GM12878 (cell line): ENCODE data around the gene IL16. TPM values are rescaled to one million over a fixed set of nuclear protein-coding genes. Genes with fewer than 3 reads are reported as not detected.

Experiments
- ATF7 ChIP-seq: fragments of 450-650 bp; IDR thresholded peaks from 2 replicates; pipeline ENCODE4 v1.6.1; 2016; ENCODE audit warnings: low read depth, mild to moderate bottlenecking
- BMI1 ChIP-seq: fragments of 450-650 bp; IDR thresholded peaks from 2 replicates; pipeline ENCODE4 v1.6.1; 2016; ENCODE audit warnings: mild to moderate bottlenecking, moderate library complexity, borderline replicate concordance
- CBFB ChIP-seq: IDR thresholded peaks from 2 replicates; pipeline ENCODE4 v1.6.1; 2016; ENCODE audit warnings: antibody characterized with exemption, low read depth
- EP300 ChIP-seq, 2 experiments: fragments of 150-350 bp in 1 of 2; IDR thresholded peaks; 2 replicates each; pipeline ENCODE4 v1.6.1; 2011 to 2012; ENCODE audit warnings: low read depth in 2 of 2, low read length in 2 of 2, borderline replicate concordance in 1 of 2, improper control_type of control experiment in 1 of 2, inconsistent platforms in 1 of 2; ENCODE audit not compliant: control insufficient read depth in 1 of 2
- ESRRA ChIP-seq: IDR thresholded peaks from 2 replicates; pipeline ENCODE4 v1.6.1; 2012; ENCODE audit warnings: mild to moderate bottlenecking, low read length, improper control_type of control experiment
- FOS ChIP-seq: IDR thresholded peaks from 3 replicates; pipeline ENCODE4 v1.6.1; 2011; ENCODE audit warnings: borderline replicate concordance; ENCODE audit not compliant: insufficient read length; ENCODE audit errors: extremely low read depth
- FOXM1 ChIP-seq: IDR thresholded peaks from 2 replicates; pipeline ENCODE4 v1.6.1; 2012; ENCODE audit warnings: low read depth, mild to moderate bottlenecking, inconsistent platforms, low read length, moderate library complexity
- NR2F1 ChIP-seq: fragments of 450-650 bp; conservative IDR thresholded peaks from 2 replicates; pipeline ENCODE4 v1.6.1; 2017; ENCODE audit warnings: mild to moderate bottlenecking
- PML ChIP-seq: IDR thresholded peaks from 2 replicates; pipeline ENCODE4 v1.6.1; 2012; ENCODE audit warnings: low read length, inconsistent platforms
- RAD21 ChIP-seq: IDR thresholded peaks from 2 replicates; pipeline ENCODE4 v1.6.1; 2011; ENCODE audit warnings: mild to moderate bottlenecking, low read depth, low read length, moderate library complexity; ENCODE audit not compliant: insufficient read depth
- RELB ChIP-seq: fragments of 450-650 bp; IDR thresholded peaks from 2 replicates; pipeline ENCODE4 v1.6.1; 2017; ENCODE audit warnings: low read depth, mild to moderate bottlenecking, moderate library complexity
- SIN3A ChIP-seq: IDR thresholded peaks from 2 replicates; pipeline ENCODE4 v1.6.1; 2012; ENCODE audit warnings: low read depth, low read length, improper control_type of control experiment
- TAF1 ChIP-seq: IDR thresholded peaks from 2 replicates; pipeline ENCODE4 v1.6.1; 2011; ENCODE audit warnings: mild to moderate bottlenecking, low read depth, low read length, borderline replicate concordance
- ZBTB33 ChIP-seq: fragments of 450-650 bp; IDR thresholded peaks from 2 replicates; pipeline ENCODE4 v1.6.1; 2017; ENCODE audit warnings: mild to moderate bottlenecking
- ZNF592 ChIP-seq: fragments of 450-650 bp; IDR thresholded peaks from 2 replicates; pipeline ENCODE4 v1.6.1; 2017; ENCODE audit warnings: mild to moderate bottlenecking, moderate library complexity
- polyA plus RNA-seq, 11 experiments: library from polyadenylated mRNA; depleted of rRNA in 4 of 11; unstranded in 6 of 11; stranded (reverse) in 5 of 11; fragments of >200 nt; fragmentation: Nextera tagmentation in 4 of 11; fragmentation: Illumina TruSeq in 1 of 11; extraction: Ambion mirVana in 4 of 11; extraction: Trizol in 1 of 11; gene quantifications; 1 replicate in 1 of 11; 2 replicates in 10 of 11; pipeline versions ENCODE4 v1.2.1 to v1.2.3, GENCODE V29; 2011 to 2016; ENCODE audit warnings: inconsistent platforms in 2 of 11, missing spikeins in 2 of 11, low read depth in 1 of 11
- total RNA-seq, 4 experiments: library from RNA; depleted of rRNA in 3 of 4; stranded (reverse); fragments of >200 nt in 3 of 4; fragmentation: Illumina TruSeq in 1 of 4; extraction: Trizol in 1 of 4; gene quantifications; 2 replicates each; pipeline versions ENCODE4 v1.2.1 to v1.2.3, GENCODE V29; 2013 to 2021
- TF ChIP-seq, protein P1 (sequence below): IDR thresholded peaks from 2 replicates; pipeline ENCODE4 v1.6.1; 2012; ENCODE audit warnings: low read depth, low read length, improper control_type of control experiment
- TF ChIP-seq, protein P2 (sequence below): fragments of 450-650 bp; formaldehyde crosslinking; IDR thresholded peaks from 2 replicates; pipeline ENCODE4 v1.4.0; 2022; ENCODE audit warnings: mild to moderate bottlenecking, moderate library complexity

Gene IL16
- total and polyA plus RNA-seq, 10 of the 15 experiments (the other 5 are each of a cell fraction or from before 2014, with no cell fraction given), result 21.7 to 206 (median 44.5) TPM

- TF ChIP-seq ZNF592 (no peak), FOS (no peak), TAF1 (peak; percentile 48; the same call in 1 of the 2 replicates), EP300 (IDR thresholded peaks at IDR 0.05; ENCODE audit: borderline replicate concordance in 1 of 2, control insufficient read depth in 1 of 2, low read depth in 2 of 2, low read length in 2 of 2) (peak; percentile 91), RAD21 (no peak), ESRRA (no peak), ATF7 (peak; percentile 88), RELB (peak; percentile 98), PML (no peak), NR2F1 (peak; percentile 66), FOXM1 (no peak), BMI1 (no peak; the same call in 1 of the 2 replicates), SIN3A (0 out of 2 replicates have a peak, but pooled peaks have one; percentile 27), ZBTB33 (no peak), CBFB (peak; percentile 84)
- TF ChIP-seq, protein P1, sequence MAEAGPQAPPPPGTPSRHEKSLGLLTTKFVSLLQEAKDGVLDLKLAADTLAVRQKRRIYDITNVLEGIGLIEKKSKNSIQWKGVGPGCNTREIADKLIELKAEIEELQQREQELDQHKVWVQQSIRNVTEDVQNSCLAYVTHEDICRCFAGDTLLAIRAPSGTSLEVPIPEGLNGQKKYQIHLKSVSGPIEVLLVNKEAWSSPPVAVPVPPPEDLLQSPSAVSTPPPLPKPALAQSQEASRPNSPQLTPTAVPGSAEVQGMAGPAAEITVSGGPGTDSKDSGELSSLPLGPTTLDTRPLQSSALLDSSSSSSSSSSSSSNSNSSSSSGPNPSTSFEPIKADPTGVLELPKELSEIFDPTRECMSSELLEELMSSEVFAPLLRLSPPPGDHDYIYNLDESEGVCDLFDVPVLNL, result no peak
- TF ChIP-seq, protein P2, sequence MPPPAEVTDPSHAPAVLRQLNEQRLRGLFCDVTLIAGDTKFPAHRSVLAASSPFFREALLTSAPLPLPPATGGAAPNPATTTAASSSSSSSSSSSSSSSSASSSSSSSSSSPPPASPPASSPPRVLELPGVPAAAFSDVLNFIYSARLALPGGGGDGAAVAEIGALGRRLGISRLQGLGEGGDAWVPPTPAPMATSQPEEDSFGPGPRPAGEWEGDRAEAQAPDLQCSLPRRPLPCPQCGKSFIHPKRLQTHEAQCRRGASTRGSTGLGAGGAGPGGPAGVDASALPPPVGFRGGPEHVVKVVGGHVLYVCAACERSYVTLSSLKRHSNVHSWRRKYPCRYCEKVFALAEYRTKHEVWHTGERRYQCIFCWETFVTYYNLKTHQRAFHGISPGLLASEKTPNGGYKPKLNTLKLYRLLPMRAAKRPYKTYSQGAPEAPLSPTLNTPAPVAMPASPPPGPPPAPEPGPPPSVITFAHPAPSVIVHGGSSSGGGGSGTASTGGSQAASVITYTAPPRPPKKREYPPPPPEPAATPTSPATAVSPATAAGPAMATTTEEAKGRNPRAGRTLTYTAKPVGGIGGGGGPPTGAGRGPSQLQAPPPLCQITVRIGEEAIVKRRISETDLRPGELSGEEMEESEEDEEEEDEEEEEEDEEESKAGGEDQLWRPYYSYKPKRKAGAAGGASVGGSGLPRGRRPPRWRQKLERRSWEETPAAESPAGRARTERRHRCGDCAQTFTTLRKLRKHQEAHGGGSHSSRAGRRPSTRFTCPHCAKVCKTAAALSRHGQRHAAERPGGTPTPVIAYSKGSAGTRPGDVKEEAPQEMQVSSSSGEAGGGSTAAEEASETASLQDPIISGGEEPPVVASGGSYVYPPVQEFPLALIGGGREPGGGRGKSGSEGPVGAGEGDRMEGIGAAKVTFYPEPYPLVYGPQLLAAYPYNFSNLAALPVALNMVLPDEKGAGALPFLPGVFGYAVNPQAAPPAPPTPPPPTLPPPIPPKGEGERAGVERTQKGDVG, result no peak
Measured at GRCh38 chr15:81293728-81294515, 97.2 kb downstream of the IL16 start (continued).
